NCI-H446 (cell line): Measurements from ENCODE around the gene MRPL50.

Source experiments
- DNase-seq, 2 experiments: peaks; one replicate each; lab custom pipeline; 2025; lab: John Stamatoyannopoulos, UW

MRPL50 gene

GRCh38 chr9:101398068-101398929 lies at the start of gene MRPL50, which contains the start of gene ZNF189:
Gene MRPL50, minus strand, starts transcription at chr9:101398618. Its CDS starts 26 bp downstream, at chr9:101398592.
Gene ZNF189, plus strand, starts transcription at chr9:101398851. Its CDS starts 306 bp downstream, at chr9:101399157.
- DNase-seq = peak; percentile 94

GRCh38 chr9:101446732-101447131 lies 48.3 kb upstream of the MRPL50 start:
- no peak for DNase-seq

- no peak for DNase-seq
These were observed 47.1 kb upstream of the MRPL50 start for GRCh38 chr9:101445353-101446029.

GRCh38 chr9:101443364-101443771 lies 45.0 kb upstream of the MRPL50 start:
- peak; percentile 93 to 95 for DNase-seq

GRCh38 chr9:101442736-101443135 lies 44.3 kb upstream of the MRPL50 start:
- DNase-seq = no peak

GRCh38 chr9:101442318-101442717 lies 43.9 kb upstream of the MRPL50 start:
- DNase-seq = no peak

- DNase-seq = no peak
These were observed 42.4 kb upstream of the MRPL50 start for GRCh38 chr9:101440714-101441230.

- no peak for DNase-seq
These were observed 40.1 kb upstream of the MRPL50 start for GRCh38 chr9:101438523-101438922.

- DNase-seq = no peak
These were observed 39.4 kb upstream of the MRPL50 start for GRCh38 chr9:101437806-101438232.

- DNase-seq = no peak
These were observed 37.2 kb upstream of the MRPL50 start, which contains the start of gene ALDOB for GRCh38 chr9:101435601-101436079. Gene ALDOB, minus strand, starts transcription at chr9:101435774. Its CDS starts 4,887 bp downstream, at chr9:101430887.

GRCh38 chr9:101434998-101435397 lies 36.6 kb upstream of the MRPL50 start:
- DNase-seq = no peak

- DNase-seq = no peak
These were observed 34.8 kb upstream of the MRPL50 start for GRCh38 chr9:101433229-101433628.

- DNase-seq = no peak
These were observed 34.3 kb upstream of the MRPL50 start for GRCh38 chr9:101432740-101433139.

- no peak for DNase-seq
These were observed 33.8 kb upstream of the MRPL50 start for GRCh38 chr9:101432171-101432570.

GRCh38 chr9:101429736-101430135 lies 31.3 kb upstream of the MRPL50 start:
- DNase-seq = no peak

GRCh38 chr9:101428909-101429308 lies 30.5 kb upstream of the MRPL50 start:
- no peak for DNase-seq

GRCh38 chr9:101427957-101428655 lies 29.7 kb upstream of the MRPL50 start:
- no peak for DNase-seq

- no peak for DNase-seq
These were observed 28.9 kb upstream of the MRPL50 start for GRCh38 chr9:101427358-101427757.

- no peak for DNase-seq
These were observed 23.2 kb upstream of the MRPL50 start for GRCh38 chr9:101421653-101422065.

GRCh38 chr9:101419863-101420262 lies 21.4 kb upstream of the MRPL50 start:
- no peak for DNase-seq

- DNase-seq = no peak
These were observed 20.4 kb upstream of the MRPL50 start for GRCh38 chr9:101418518-101419430.
